Glomerular endothelial cell (primary cell): Measurements from ENCODE around the gene PPP1R18. TPM values are rescaled to one million over a fixed set of nuclear protein-coding genes. Genes with fewer than 3 reads are reported as not detected.
"Not testable (repeated sequence)": the region's sequence is repeated elsewhere in the genome, so short reads cannot be mapped to it uniquely, and the experiment has no call there.

Experiments
- DNase-seq: peaks from one replicate; pipeline ENCODE4 v3.0.0-alpha.2; 2011; ENCODE audit warnings: low read depth, low spot score; ENCODE audit errors: extremely low read depth
- total RNA-seq: library from RNA; depleted of rRNA; stranded (reverse); fragments of >200 nt; gene quantifications from 2 replicates; pipeline ENCODE4 v1.2.3, GENCODE V29; 2015

The PPP1R18 gene
- total RNA-seq, 1 donor from 2014 or later = 147 TPM

GRCh38 chr6:30720738-30721197 lies 34.3 kb upstream of the PPP1R18 start:
- no peak for DNase-seq

- DNase-seq = no peak
Measured at GRCh38 chr6:30719791-30720737, 33.6 kb upstream of the PPP1R18 start, which contains the start of gene TUBB. TSS of gene TUBB (plus strand) at chr6:30720352. CDS start at chr6:30720507, 155 bp downstream.

GRCh38 chr6:30719356-30719755 lies 32.9 kb upstream of the PPP1R18 start:
- no peak for DNase-seq

GRCh38 chr6:30717845-30718720 lies 31.6 kb upstream of the PPP1R18 start:
- DNase-seq = not testable (repeated sequence)

GRCh38 chr6:30717129-30717844 lies 30.8 kb upstream of the PPP1R18 start, which contains the start of gene MDC1:
TSS of gene MDC1 (minus strand) at chr6:30717281. CDS start at chr6:30715175, 2,106 bp downstream.
- DNase-seq = peak; percentile 98

GRCh38 chr6:30716879-30717128 lies 30.4 kb upstream of the PPP1R18 start:
- no peak for DNase-seq

- DNase-seq = no peak
Measured at GRCh38 chr6:30714263-30714662, 27.8 kb upstream of the PPP1R18 start.

- no peak for DNase-seq
Measured at GRCh38 chr6:30712441-30712945, 26.0 kb upstream of the PPP1R18 start.

GRCh38 chr6:30711758-30712380 lies 25.4 kb upstream of the PPP1R18 start:
- no peak for DNase-seq

- DNase-seq = no peak
Measured at GRCh38 chr6:30709101-30709868, 22.8 kb upstream of the PPP1R18 start.

GRCh38 chr6:30707281-30707850 lies 20.9 kb upstream of the PPP1R18 start:
- no peak for DNase-seq

GRCh38 chr6:30705620-30706019 lies 19.2 kb upstream of the PPP1R18 start:
- no peak for DNase-seq

GRCh38 chr6:30703821-30704220 lies 17.4 kb upstream of the PPP1R18 start:
- DNase-seq = no peak

GRCh38 chr6:30703011-30703410 lies 16.6 kb upstream of the PPP1R18 start:
- no peak for DNase-seq

GRCh38 chr6:30700340-30700739 lies 13.9 kb upstream of the PPP1R18 start:
- no peak for DNase-seq

GRCh38 chr6:30696432-30696831 lies 10.0 kb upstream of the PPP1R18 start:
- DNase-seq = no peak

- no peak for DNase-seq
Measured at GRCh38 chr6:30691208-30691847, 4.9 kb upstream of the PPP1R18 start.

- DNase-seq = no peak
Measured at GRCh38 chr6:30690403-30691207, 4.2 kb upstream of the PPP1R18 start, which contains the start of gene NRM. TSS of gene NRM (minus strand) at chr6:30690984. CDS start at chr6:30690974, 10 bp downstream.
